ENCODE measurements around the gene SMIM38. TPM values are rescaled to one million over a fixed set of nuclear protein-coding genes. Genes with fewer than 3 reads are reported as not detected.
A peak's percentile ranks its signal among the peaks of the same experiment; 100 is the strongest.
"Not testable (repeated sequence)": the region's sequence is repeated elsewhere in the genome, so short reads cannot be mapped to it uniquely, and the experiment has no call there.

SMIM38 gene
- total and polyA plus RNA-seq, 4 experiments from 2014 or later = 0.50 to 0.70 TPM; not detected in 2

GRCh38 chr11:69149338-69150045, 6.2 kb upstream of the SMIM38 start:
- intact Hi-C loops (cut with micrococcal nuclease); H3K4me1 ChIP-seq (ENCODE audit: insufficient read depth, low read length); H3K27me3 ChIP-seq (ENCODE audit: insufficient read depth, low read length); H3K27ac ChIP-seq (ENCODE audit: low read depth, low read length); CTCF ChIA-PET (ENCODE audit: partially characterized antibody); H3K27me3 Mint-ChIP-seq; H3K9me3 ChIP-seq (ENCODE audit: control insufficient read depth in 1 of 2, low read length in 2 of 2); H3K36me3 ChIP-seq (ENCODE audit: insufficient read depth, low read length); H3K4me1 Mint-ChIP-seq; DNase-seq; H3K4me3 ChIP-seq (ENCODE audit: low read length in 2 of 2); H3K4me3 Mint-ChIP-seq; POLR2A ChIA-PET (ENCODE audit: partially characterized antibody): not testable (repeated sequence)
- Mint-ChIP-seq H3K9me3 (peaks cover 6 to 38% (median 19%) of the 10 kb centered on the region in 8 donors), H3K27ac (peak overlapping the region in 1 of 7 donors; percentile 61), H3K36me3 (peaks cover 3 to 15% of the 10 kb centered on the region in 2 donors)

GRCh38 chr11:69150175-69150574, 5.6 kb upstream of the SMIM38 start:
- peaks cover 3% of the 10 kb centered on the region in 2 donors for H3K27me3 Mint-ChIP-seq
- no peak overlapping the region for H3K4me3 Mint-ChIP-seq
- peaks cover 6 to 33% (median 18%) of the 10 kb centered on the region in 8 donors for H3K9me3 Mint-ChIP-seq
- H3K27ac Mint-ChIP-seq = no peak overlapping the region
- Histone ChIP-seq H3K27me3 (ENCODE audit: insufficient read depth, low read length) (no peaks in the 10 kb centered on the region), H3K4me3 (ENCODE audit: low read length in 2 of 2) (no peak overlapping the region), H3K9me3 (ENCODE audit: control insufficient read depth in 1 of 2, low read length in 2 of 2) (no peaks in the 10 kb centered on the region), H3K4me1 (ENCODE audit: insufficient read depth, low read length) (no peaks in the 10 kb centered on the region), H3K36me3 (ENCODE audit: insufficient read depth, low read length) (no peaks in the 10 kb centered on the region), H3K27ac (ENCODE audit: low read depth, low read length) (no peak overlapping the region)
- CTCF ChIA-PET (ENCODE audit: partially characterized antibody) = no interaction called here
- POLR2A ChIA-PET (ENCODE audit: partially characterized antibody) = no interaction called here
- DNase-seq = no peak
- H3K36me3 Mint-ChIP-seq = peaks cover 3 to 15% of the 10 kb centered on the region in 2 donors
- peaks cover 0 to 5% (median 0%) of the 10 kb centered on the region in 4 donors for H3K4me1 Mint-ChIP-seq
- intact Hi-C loops (cut with micrococcal nuclease) = no loop called here

- peaks cover 0 to 17% (median 6%) of the 10 kb centered on the region in 8 donors for H3K9me3 Mint-ChIP-seq
- intact Hi-C loops (cut with micrococcal nuclease) = no loop called here
These were observed 3.9 kb upstream of the SMIM38 start for GRCh38 chr11:69151836-69152235.

DNA sequence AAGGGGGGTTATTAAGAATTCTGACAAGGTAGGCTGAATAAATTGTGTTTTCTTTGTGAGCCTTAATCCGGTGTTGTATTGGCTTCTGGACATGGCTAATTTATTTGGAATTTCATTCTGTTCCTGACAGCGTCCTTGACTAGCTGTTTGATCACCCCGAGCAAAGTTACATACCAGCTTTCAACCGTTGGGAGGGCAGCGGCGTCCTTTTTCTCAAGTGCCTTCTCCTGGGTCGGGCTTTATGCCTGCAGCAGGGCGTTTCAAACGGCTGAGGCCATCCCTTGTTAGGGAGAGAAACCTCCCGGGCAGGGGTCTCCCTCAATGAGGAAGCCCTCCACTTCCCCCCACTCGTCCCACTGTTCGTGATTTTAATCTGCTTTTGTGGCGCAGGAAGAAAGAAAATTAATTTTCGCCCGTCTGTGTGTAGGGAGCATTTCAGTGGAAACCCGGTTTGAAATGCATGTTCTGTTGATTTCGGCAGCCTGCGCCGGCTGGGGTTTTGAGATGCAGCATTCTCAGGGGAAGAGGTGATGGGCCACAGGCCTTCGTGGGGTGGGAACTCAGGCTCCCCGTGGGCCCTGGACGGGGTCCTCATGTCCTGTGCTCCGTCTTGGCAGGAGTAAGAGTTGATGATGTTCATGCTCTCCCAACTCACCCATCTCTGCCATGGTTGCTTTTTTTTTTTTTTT, 2.9 kb upstream of the SMIM38 start:
- H3K36me3 ChIP-seq (ENCODE audit: insufficient read depth, low read length) = no peaks in the 10 kb centered on the region
- intact Hi-C loops (cut with micrococcal nuclease) = no loop called here
- H3K4me1 ChIP-seq (ENCODE audit: insufficient read depth, low read length) = no peaks in the 10 kb centered on the region
- peaks cover 0 to 5% (median 1%) of the 10 kb centered on the region in 4 donors for H3K4me1 Mint-ChIP-seq
- H3K9me3 Mint-ChIP-seq = peaks cover 0 to 12% (median 3%) of the 10 kb centered on the region in 8 donors
- peaks cover 3% of the 10 kb centered on the region in 2 donors for H3K36me3 Mint-ChIP-seq
- H3K27me3 ChIP-seq (ENCODE audit: insufficient read depth, low read length) = no peaks in the 10 kb centered on the region
- DNase-seq = no peak
- no peak overlapping the region for H3K27ac Mint-ChIP-seq
- no peaks in the 10 kb centered on the region for H3K9me3 ChIP-seq (ENCODE audit: control insufficient read depth in 1 of 2, low read length in 2 of 2)
- H3K4me3 Mint-ChIP-seq = no peak overlapping the region
- no peak overlapping the region for H3K4me3 ChIP-seq (ENCODE audit: low read length in 2 of 2)
- H3K27ac ChIP-seq (ENCODE audit: low read depth, low read length) = no peak overlapping the region
- H3K27me3 Mint-ChIP-seq = peaks cover 1 to 7% of the 10 kb centered on the region in 2 donors
- POLR2A ChIA-PET (ENCODE audit: partially characterized antibody) = no interaction called here
- CTCF ChIA-PET (ENCODE audit: partially characterized antibody) = no interaction called here

More at GRCh38 chr11:69151836-69152235, 3.9 kb upstream of the SMIM38 start:
- Histone ChIP-seq H3K27ac (ENCODE audit: low read depth, low read length) (no peak overlapping the region), H3K4me1 (ENCODE audit: insufficient read depth, low read length) (no peaks in the 10 kb centered on the region), H3K9me3 (ENCODE audit: control insufficient read depth in 1 of 2, low read length in 2 of 2) (no peaks in the 10 kb centered on the region), H3K36me3 (ENCODE audit: insufficient read depth, low read length) (no peaks in the 10 kb centered on the region), H3K4me3 (ENCODE audit: low read length in 2 of 2) (no peak overlapping the region), H3K27me3 (ENCODE audit: insufficient read depth, low read length) (no peaks in the 10 kb centered on the region)
- peaks cover 3% of the 10 kb centered on the region in 2 donors for H3K36me3 Mint-ChIP-seq
- peaks cover 0 to 5% (median 1%) of the 10 kb centered on the region in 4 donors for H3K4me1 Mint-ChIP-seq
- H3K27ac Mint-ChIP-seq = no peak overlapping the region
- peaks cover 0 to 7% of the 10 kb centered on the region in 2 donors for H3K27me3 Mint-ChIP-seq
- DNase-seq = no peak
- ChIA-PET POLR2A (ENCODE audit: partially characterized antibody) (no interaction called here), CTCF (ENCODE audit: partially characterized antibody) (no interaction called here)
- H3K4me3 Mint-ChIP-seq = no peak overlapping the region

DNA sequence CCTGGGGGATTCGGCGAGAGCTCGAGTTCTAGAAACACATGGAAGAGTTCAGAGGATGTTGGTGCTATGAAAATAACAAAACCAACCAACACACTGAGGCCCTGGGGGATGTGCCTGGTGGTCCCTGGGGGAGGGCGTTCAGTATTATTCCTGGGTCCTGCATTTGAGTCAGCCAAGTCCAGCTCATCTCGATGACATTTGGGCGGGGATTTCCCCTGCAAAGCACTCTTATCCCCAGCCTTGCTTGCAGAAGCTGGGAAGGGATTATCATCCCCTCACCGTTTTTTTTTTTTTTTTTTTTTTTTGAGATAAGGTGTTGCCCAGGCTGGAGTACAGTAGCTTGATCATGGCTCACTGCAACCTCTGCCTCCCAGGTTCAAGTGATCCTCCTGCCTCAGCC, 2.1 kb upstream of the SMIM38 start:
- H3K27ac ChIP-seq (ENCODE audit: low read depth, low read length) = no peak overlapping the region
- Mint-ChIP-seq H3K36me3 (peaks cover under 1 to 3% of the 10 kb centered on the region in 2 donors), H3K27me3 (peaks cover 1 to 7% of the 10 kb centered on the region in 2 donors), H3K27ac (no peak overlapping the region), H3K4me3 (no peak overlapping the region), H3K9me3 (peaks cover 0 to 9% (median 2%) of the 10 kb centered on the region in 8 donors), H3K4me1 (peaks cover 0 to 5% (median 1%) of the 10 kb centered on the region in 4 donors)
- H3K4me1 ChIP-seq (ENCODE audit: insufficient read depth, low read length) = no peaks in the 10 kb centered on the region
- H3K27me3 ChIP-seq (ENCODE audit: insufficient read depth, low read length) = no peaks in the 10 kb centered on the region
- H3K4me3 ChIP-seq (ENCODE audit: low read length in 2 of 2) = no peak overlapping the region
- CTCF ChIA-PET (ENCODE audit: partially characterized antibody) = no interaction called here
- POLR2A ChIA-PET (ENCODE audit: partially characterized antibody) = no interaction called here
- no peaks in the 10 kb centered on the region for H3K9me3 ChIP-seq (ENCODE audit: control insufficient read depth in 1 of 2, low read length in 2 of 2)
- intact Hi-C loops (cut with micrococcal nuclease) = no loop called here
- DNase-seq = no peak
- no peaks in the 10 kb centered on the region for H3K36me3 ChIP-seq (ENCODE audit: insufficient read depth, low read length)

DNA sequence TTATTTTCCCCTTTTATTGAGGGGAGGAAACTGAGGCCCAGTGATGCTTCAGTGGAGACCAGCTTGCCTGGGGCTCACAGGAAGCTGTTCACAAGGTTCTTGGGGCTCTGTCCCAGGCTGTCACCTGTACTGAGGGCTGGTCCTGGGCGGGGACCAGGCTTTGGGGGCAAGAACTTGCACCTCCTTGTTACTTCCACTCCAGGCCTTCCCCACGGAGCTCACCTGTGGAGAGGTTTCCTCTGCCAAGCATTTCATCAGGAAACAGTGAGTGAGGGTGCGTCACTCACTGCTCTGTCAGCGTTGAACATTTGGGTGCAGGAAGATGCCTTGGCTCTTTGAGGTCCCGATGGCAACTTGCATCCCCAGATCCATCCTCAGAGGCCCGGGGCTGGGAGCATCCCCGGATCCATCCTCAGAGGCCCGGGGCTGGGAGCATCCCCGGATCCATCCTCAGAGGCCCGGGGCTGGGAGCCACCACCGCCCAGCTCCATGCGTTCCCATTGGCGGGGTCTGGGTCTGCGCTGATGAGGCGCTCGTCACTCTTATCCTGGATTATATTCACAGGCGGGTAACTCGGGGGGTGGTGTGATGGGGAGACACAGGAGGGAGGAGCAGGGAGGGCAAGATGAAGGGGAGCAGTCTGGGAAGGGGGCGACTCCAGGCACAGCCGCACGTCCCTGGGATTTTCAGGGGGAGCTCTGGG, 1.4 kb upstream of the SMIM38 start:
- Mint-ChIP-seq H3K27me3 (peaks cover 1 to 4% of the 10 kb centered on the region in 2 donors), H3K4me3 (no peak overlapping the region), H3K36me3 (no peaks in the 10 kb centered on the region), H3K27ac (no peak overlapping the region), H3K4me1 (peaks cover 0 to 5% (median 1%) of the 10 kb centered on the region in 4 donors), H3K9me3 (peaks cover 0 to 8% (median 0%) of the 10 kb centered on the region in 8 donors)
- Histone ChIP-seq H3K4me3 (ENCODE audit: low read length in 2 of 2) (no peak overlapping the region), H3K9me3 (ENCODE audit: control insufficient read depth in 1 of 2, low read length in 2 of 2) (no peaks in the 10 kb centered on the region), H3K4me1 (ENCODE audit: insufficient read depth, low read length) (no peaks in the 10 kb centered on the region), H3K27me3 (ENCODE audit: insufficient read depth, low read length) (no peaks in the 10 kb centered on the region), H3K27ac (ENCODE audit: low read depth, low read length) (no peak overlapping the region), H3K36me3 (ENCODE audit: insufficient read depth, low read length) (no peaks in the 10 kb centered on the region)
- ChIA-PET CTCF (ENCODE audit: partially characterized antibody) (no interaction called here), POLR2A (ENCODE audit: partially characterized antibody) (no interaction called here)
- intact Hi-C loops (cut with micrococcal nuclease) = no loop called here
- DNase-seq = no peak

GRCh38 chr11:69154938-69155301, 815 bp upstream of the SMIM38 start:
- Mint-ChIP-seq H3K36me3 (no peaks in the 10 kb centered on the region), H3K27ac (no peak overlapping the region), H3K4me1 (peaks cover 0 to 5% (median 1%) of the 10 kb centered on the region in 4 donors), H3K9me3 (peaks cover 0 to 8% (median 0%) of the 10 kb centered on the region in 8 donors), H3K27me3 (peaks cover 1 to 4% of the 10 kb centered on the region in 2 donors), H3K4me3 (no peak overlapping the region)
- DNase-seq = no peak
- intact Hi-C loops (cut with micrococcal nuclease) = no loop called here
- ChIA-PET POLR2A (ENCODE audit: partially characterized antibody) (no interaction called here), CTCF (ENCODE audit: partially characterized antibody) (no interaction called here)
- Histone ChIP-seq H3K9me3 (ENCODE audit: control insufficient read depth in 1 of 2, low read length in 2 of 2) (no peaks in the 10 kb centered on the region), H3K27me3 (ENCODE audit: insufficient read depth, low read length) (no peaks in the 10 kb centered on the region), H3K27ac (ENCODE audit: low read depth, low read length) (no peak overlapping the region), H3K4me3 (ENCODE audit: low read length in 2 of 2) (no peak overlapping the region), H3K36me3 (ENCODE audit: insufficient read depth, low read length) (no peaks in the 10 kb centered on the region), H3K4me1 (ENCODE audit: insufficient read depth, low read length) (no peaks in the 10 kb centered on the region)
